Sigmoid colon (tissue), 3 donors: ENCODE data around the gene IGSF9B.

ENCODE experiments used
- CTCF ChIP-seq, 4 experiments: fragments of 450-650 bp in 3 of 4; fragments of 200-600 bp in 1 of 4; IDR thresholded peaks; one replicate each; pipeline ENCODE4 v1.5.1; 2016 to 2019; ENCODE audit warnings: antibody characterized with exemption in 4 of 4, mild to moderate bottlenecking in 3 of 4, moderate library complexity in 2 of 4
- POLR2A ChIP-seq, 2 donors: fragments of 450-650 bp; IDR thresholded peaks; one replicate each; pipeline ENCODE4 v1.6.1; 2016; ENCODE audit warnings: antibody characterized with exemption in 2 of 2, mild to moderate bottlenecking in 2 of 2, moderate library complexity in 2 of 2

GRCh38 chr11:133925756-133926155, 31.0 kb downstream of the IGSF9B start:
- TF ChIP-seq CTCF (IDR thresholded peaks at IDR 0.05) (no peak), POLR2A (IDR thresholded peaks at IDR 0.05) (no peak)
